Measurements from ENCODE around the gene ZRANB1. TPM values are rescaled to one million over a fixed set of nuclear protein-coding genes. Genes with fewer than 3 reads are reported as not detected.

Gene ZRANB1
- total RNA-seq = 26.2 and 29.2 TPM in 2 replicates

DNA sequence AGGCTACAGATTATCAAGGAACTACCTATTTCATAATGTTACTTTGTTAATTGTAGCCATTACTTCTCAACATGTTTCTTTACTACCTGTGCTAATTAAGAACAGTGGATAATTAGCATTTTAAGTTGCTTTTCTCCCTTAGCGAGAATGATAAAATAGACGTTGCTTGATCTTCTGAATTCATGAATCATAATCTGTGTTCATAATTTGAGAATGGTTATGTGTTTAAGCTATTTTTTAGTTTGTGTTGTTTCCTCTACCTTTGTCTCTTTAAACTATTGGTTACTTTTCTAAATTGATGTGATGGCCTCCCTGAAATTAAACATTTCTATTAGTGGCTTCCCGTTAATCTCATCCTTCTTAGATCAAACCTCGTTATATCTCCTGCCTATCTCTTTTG, at the start of gene ZRANB1:
Gene ZRANB1, plus strand, starts transcription at position 301 of the 400 bp plus-strand sequence. CDS start 371 bp downstream, outside the sequence.

Small RNAs within 50 kb of the gene (small RNA-seq; reads per million reads assigned to genes)
- gene MIR4296 = not detected

Other genes with a start within 250 kb of the ZRANB1 start
- 15.3 and 18.7 TPM in 2 replicates for gene FAM53B, start 197.7 kb upstream of the ZRANB1 start, total RNA-seq
- gene EEF1AKMT2, start 150.2 kb upstream of the ZRANB1 start, total RNA-seq = 17.7 and 19.7 TPM in 2 replicates
- gene ABRAXAS2, start 140.3 kb upstream of the ZRANB1 start, total RNA-seq = 15.7 and 16.3 TPM in 2 replicates
- gene CTBP2, start 218.4 kb downstream of the ZRANB1 start, total RNA-seq = 78.2 and 95.4 TPM in 2 replicates